ENCODE data around the gene CMTM5.
"Not testable (repeated sequence)": the region's sequence is repeated elsewhere in the genome, so short reads cannot be mapped to it uniquely, and the experiment has no call there.

Gene CMTM5

DNA sequence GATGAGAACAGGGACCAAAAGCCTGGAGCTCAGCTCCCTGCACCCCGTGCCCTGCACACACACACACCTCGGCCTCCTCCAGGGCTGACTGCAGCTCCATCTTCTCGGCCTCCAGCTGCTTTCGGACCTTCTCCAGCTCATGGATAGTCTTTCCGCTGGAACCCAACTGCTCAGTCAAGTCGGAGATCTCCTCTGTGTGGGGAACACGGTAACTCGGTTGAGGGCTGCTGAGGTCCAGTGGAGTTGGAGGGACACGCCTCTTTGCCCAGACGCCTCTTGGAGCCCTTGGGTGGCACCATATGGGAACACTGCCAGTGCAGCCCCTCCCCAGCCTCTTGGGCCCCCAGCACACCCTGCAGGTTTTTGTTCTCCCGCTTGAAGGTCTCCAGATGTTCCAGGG is 40.0 kb downstream of the CMTM5 start:
- WGBS, 2 experiments (ENCODE audit: insufficient coverage in 2 of 2), result 91 to 97% methylated on average over 10 to 11 of the region's 11 CpGs
- Histone ChIP-seq H3K4me1 (ENCODE audit: control insufficient read depth, insufficient read depth, low read length, poor library complexity, severe bottlenecking) (no peaks in the 10 kb centered on the region), H3K4me3 (ENCODE audit: extremely low read depth, insufficient read depth, low read length, poor library complexity, severe bottlenecking) (no peak overlapping the region), H3K27ac (ENCODE audit: low read depth, low read length, severe bottlenecking) (no peak overlapping the region), H3K36me3 (ENCODE audit: control insufficient read depth, insufficient read depth, low read length) (no peaks in the 10 kb centered on the region), H3K9me3 (ENCODE audit: control insufficient read depth, low read length) (no peaks in the 10 kb centered on the region)

- 93 to 98% methylated on average over 4 to 9 of the region's 12 CpGs for WGBS, 2 experiments (ENCODE audit: insufficient coverage in 2 of 2)
- H3K9me3 ChIP-seq (ENCODE audit: control insufficient read depth, low read length); H3K4me3 ChIP-seq (ENCODE audit: extremely low read depth, insufficient read depth, low read length, poor library complexity, severe bottlenecking); H3K27ac ChIP-seq (ENCODE audit: low read depth, low read length, severe bottlenecking); H3K36me3 ChIP-seq (ENCODE audit: control insufficient read depth, insufficient read depth, low read length); H3K4me1 ChIP-seq (ENCODE audit: control insufficient read depth, insufficient read depth, low read length, poor library complexity, severe bottlenecking): not testable (repeated sequence)
Observed at GRCh38 chr14:23417269-23417668, 40.4 kb downstream of the CMTM5 start.

GRCh38 chr14:23418021-23418420 is 41.2 kb downstream of the CMTM5 start:
- Histone ChIP-seq H3K4me3 (ENCODE audit: extremely low read depth, insufficient read depth, low read length, poor library complexity, severe bottlenecking) (no peak overlapping the region), H3K27ac (ENCODE audit: low read depth, low read length, severe bottlenecking) (no peak overlapping the region), H3K4me1 (ENCODE audit: control insufficient read depth, insufficient read depth, low read length, poor library complexity, severe bottlenecking) (no peaks in the 10 kb centered on the region), H3K9me3 (ENCODE audit: control insufficient read depth, low read length) (no peaks in the 10 kb centered on the region), H3K36me3 (ENCODE audit: control insufficient read depth, insufficient read depth, low read length) (no peaks in the 10 kb centered on the region)
- WGBS, 2 experiments (ENCODE audit: insufficient coverage in 2 of 2), result 90 to 96% methylated on average over 9 to 19 of the region's 21 CpGs

DNA sequence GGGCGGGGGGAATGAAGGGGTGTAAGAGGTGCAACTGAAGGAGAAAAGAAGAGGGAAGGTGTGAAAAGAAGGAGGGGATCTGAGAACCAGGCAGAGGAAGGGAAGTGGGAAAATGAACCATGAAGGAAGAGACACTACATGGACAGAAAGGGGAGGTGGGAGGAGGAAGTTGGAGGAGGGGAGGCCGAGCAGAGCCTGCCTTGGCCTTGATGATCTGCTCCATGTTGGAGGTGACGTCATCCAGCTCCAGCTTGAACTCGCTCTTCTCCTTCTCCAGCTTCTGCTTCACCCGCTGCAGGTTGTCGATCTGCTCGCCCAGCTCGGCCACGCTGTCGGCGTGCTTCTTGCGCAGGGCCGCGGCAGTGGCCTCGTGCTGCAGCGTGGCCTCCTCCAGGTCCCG is 42.8 kb downstream of the CMTM5 start:
- H3K4me3 ChIP-seq (ENCODE audit: extremely low read depth, insufficient read depth, low read length, poor library complexity, severe bottlenecking); H3K27ac ChIP-seq (ENCODE audit: low read depth, low read length, severe bottlenecking); H3K9me3 ChIP-seq (ENCODE audit: control insufficient read depth, low read length); H3K4me1 ChIP-seq (ENCODE audit: control insufficient read depth, insufficient read depth, low read length, poor library complexity, severe bottlenecking); H3K36me3 ChIP-seq (ENCODE audit: control insufficient read depth, insufficient read depth, low read length): not testable (repeated sequence)
- WGBS, 2 experiments (ENCODE audit: insufficient coverage in 2 of 2), result 91 to 92% methylated on average over 1 of the region's 17 CpGs

- Histone ChIP-seq H3K36me3 (ENCODE audit: control insufficient read depth, insufficient read depth, low read length) (no peaks in the 10 kb centered on the region), H3K9me3 (ENCODE audit: control insufficient read depth, low read length) (no peaks in the 10 kb centered on the region), H3K4me3 (ENCODE audit: extremely low read depth, insufficient read depth, low read length, poor library complexity, severe bottlenecking) (no peak overlapping the region), H3K4me1 (ENCODE audit: control insufficient read depth, insufficient read depth, low read length, poor library complexity, severe bottlenecking) (no peaks in the 10 kb centered on the region), H3K27ac (ENCODE audit: low read depth, low read length, severe bottlenecking) (no peak overlapping the region)
Observed at GRCh38 chr14:23421594-23421993, 44.7 kb downstream of the CMTM5 start.

GRCh38 chr14:23423657-23424056 is 46.8 kb downstream of the CMTM5 start:
- no peaks in the 10 kb centered on the region for H3K9me3 ChIP-seq (ENCODE audit: control insufficient read depth, low read length)
- WGBS, 2 experiments (ENCODE audit: insufficient coverage in 2 of 2), result 91 to 93% methylated on average over 5 to 6 of the region's 6 CpGs
- no peak overlapping the region for H3K27ac ChIP-seq (ENCODE audit: low read depth, low read length, severe bottlenecking)
- H3K4me3 ChIP-seq (ENCODE audit: extremely low read depth, insufficient read depth, low read length, poor library complexity, severe bottlenecking), result no peak overlapping the region
- no peaks in the 10 kb centered on the region for H3K36me3 ChIP-seq (ENCODE audit: control insufficient read depth, insufficient read depth, low read length)
- H3K4me1 ChIP-seq (ENCODE audit: control insufficient read depth, insufficient read depth, low read length, poor library complexity, severe bottlenecking), result no peaks in the 10 kb centered on the region

GRCh38 chr14:23425169-23425568 is 48.3 kb downstream of the CMTM5 start:
- no peaks in the 10 kb centered on the region for H3K9me3 ChIP-seq (ENCODE audit: control insufficient read depth, low read length)
- H3K36me3 ChIP-seq (ENCODE audit: control insufficient read depth, insufficient read depth, low read length), result no peaks in the 10 kb centered on the region
- H3K27ac ChIP-seq (ENCODE audit: low read depth, low read length, severe bottlenecking), result no peak overlapping the region
- WGBS, 2 experiments (ENCODE audit: insufficient coverage in 2 of 2), result 67 to 85% methylated on average over 5 to 10 of the region's 10 CpGs
- H3K4me3 ChIP-seq (ENCODE audit: extremely low read depth, insufficient read depth, low read length, poor library complexity, severe bottlenecking), result no peak overlapping the region
- H3K4me1 ChIP-seq (ENCODE audit: control insufficient read depth, insufficient read depth, low read length, poor library complexity, severe bottlenecking), result no peaks in the 10 kb centered on the region

DNA sequence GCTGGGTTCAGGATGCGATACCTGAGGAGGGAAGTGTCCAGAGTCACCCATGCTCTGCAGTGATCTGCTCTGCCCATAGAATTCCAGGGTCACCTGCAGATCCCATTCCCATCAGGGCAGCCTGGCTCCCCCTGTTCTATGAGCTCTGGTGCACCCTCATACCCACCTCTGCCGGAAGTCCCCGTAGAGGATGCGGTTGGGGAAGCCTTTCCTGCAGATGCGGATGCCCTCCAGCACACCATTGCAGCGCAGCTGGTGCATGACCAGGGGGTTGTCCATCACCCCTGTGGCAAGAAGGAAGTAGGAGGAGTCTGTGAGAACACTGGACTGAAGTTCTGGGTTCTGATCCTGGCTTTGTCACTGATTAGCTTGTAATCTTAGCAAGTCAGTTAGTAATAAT is 49.0 kb downstream of the CMTM5 start:
- H3K4me3 ChIP-seq (ENCODE audit: extremely low read depth, insufficient read depth, low read length, poor library complexity, severe bottlenecking); H3K27ac ChIP-seq (ENCODE audit: low read depth, low read length, severe bottlenecking); H3K4me1 ChIP-seq (ENCODE audit: control insufficient read depth, insufficient read depth, low read length, poor library complexity, severe bottlenecking); H3K36me3 ChIP-seq (ENCODE audit: control insufficient read depth, insufficient read depth, low read length); H3K9me3 ChIP-seq (ENCODE audit: control insufficient read depth, low read length): not testable (repeated sequence)
- WGBS, 2 experiments (ENCODE audit: insufficient coverage in 2 of 2), result 95 to 100% methylated on average over 2 to 5 of the region's 6 CpGs

DNA sequence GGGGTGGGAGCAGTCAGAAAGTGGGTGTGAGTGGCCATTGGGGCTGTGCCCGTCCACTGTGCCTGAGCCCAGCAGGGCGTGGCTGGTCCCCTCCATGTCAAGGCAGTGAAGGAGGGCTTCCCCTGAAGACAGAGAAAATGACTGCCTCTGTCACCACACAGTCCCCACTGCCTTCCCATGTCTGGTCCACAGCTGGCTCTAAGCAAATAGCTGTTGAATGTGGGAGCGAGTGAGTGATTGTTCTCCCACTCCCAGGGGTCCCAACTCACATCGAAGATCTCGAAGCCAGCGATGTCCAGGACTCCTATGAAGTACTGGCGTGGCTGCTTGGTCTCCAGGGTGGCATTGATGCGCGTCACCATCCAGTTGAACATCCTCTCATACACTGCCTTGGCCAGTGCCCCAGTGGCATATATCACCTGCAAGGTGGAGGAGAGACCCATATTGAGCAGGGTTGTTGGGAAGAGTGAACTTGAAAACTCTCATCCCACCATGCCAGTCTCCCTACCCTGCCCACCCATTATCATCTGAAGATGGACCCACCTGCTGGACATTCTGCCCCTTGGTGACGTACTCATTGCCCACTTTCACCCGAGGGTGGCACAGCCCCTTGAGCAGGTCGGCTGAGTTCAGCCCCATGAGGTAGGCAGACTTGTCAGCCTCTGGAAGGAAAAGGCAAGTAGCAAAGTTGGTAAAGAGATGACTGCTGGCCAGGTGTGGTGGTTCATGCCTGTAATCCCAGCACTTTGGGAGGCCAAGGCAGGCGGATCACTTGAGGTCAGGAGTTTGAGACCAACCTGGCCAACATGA is 52.0 kb downstream of the CMTM5 start:
- Histone ChIP-seq H3K4me1 (ENCODE audit: control insufficient read depth, insufficient read depth, low read length, poor library complexity, severe bottlenecking) (peaks cover 3% of the 10 kb centered on the region), H3K36me3 (ENCODE audit: control insufficient read depth, insufficient read depth, low read length) (no peaks in the 10 kb centered on the region), H3K27ac (ENCODE audit: low read depth, low read length, severe bottlenecking) (no peak overlapping the region), H3K9me3 (ENCODE audit: control insufficient read depth, low read length) (no peaks in the 10 kb centered on the region), H3K4me3 (ENCODE audit: extremely low read depth, insufficient read depth, low read length, poor library complexity, severe bottlenecking) (no peak overlapping the region)
- WGBS, 2 experiments (ENCODE audit: insufficient coverage in 2 of 2), result 94% methylated on average over 7 of the region's 13 CpGs; no CpG with 5 or more reads in 1 of the 2 experiments
